ENCODE results near the gene AXIN1.

Gene AXIN1

GRCh38 chr16:286491-287297 is 65.8 kb downstream of the AXIN1 start:
- TF ChIP-seq, protein P1, sequence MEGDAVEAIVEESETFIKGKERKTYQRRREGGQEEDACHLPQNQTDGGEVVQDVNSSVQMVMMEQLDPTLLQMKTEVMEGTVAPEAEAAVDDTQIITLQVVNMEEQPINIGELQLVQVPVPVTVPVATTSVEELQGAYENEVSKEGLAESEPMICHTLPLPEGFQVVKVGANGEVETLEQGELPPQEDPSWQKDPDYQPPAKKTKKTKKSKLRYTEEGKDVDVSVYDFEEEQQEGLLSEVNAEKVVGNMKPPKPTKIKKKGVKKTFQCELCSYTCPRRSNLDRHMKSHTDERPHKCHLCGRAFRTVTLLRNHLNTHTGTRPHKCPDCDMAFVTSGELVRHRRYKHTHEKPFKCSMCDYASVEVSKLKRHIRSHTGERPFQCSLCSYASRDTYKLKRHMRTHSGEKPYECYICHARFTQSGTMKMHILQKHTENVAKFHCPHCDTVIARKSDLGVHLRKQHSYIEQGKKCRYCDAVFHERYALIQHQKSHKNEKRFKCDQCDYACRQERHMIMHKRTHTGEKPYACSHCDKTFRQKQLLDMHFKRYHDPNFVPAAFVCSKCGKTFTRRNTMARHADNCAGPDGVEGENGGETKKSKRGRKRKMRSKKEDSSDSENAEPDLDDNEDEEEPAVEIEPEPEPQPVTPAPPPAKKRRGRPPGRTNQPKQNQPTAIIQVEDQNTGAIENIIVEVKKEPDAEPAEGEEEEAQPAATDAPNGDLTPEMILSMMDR (conservative IDR thresholded peaks at IDR 0.05; ENCODE audit: control insufficient read depth, insufficient read depth, low read depth, low read length), result no peak
- H3K4me3 ChIP-seq (ENCODE audit: control insufficient read depth, low read depth, low read length), result no peak overlapping the region
- DNase-seq (ENCODE audit: low read depth), result no peak

GRCh38 chr16:285146-286055 is 67.1 kb downstream of the AXIN1 start:
- TF ChIP-seq, protein P1 (conservative IDR thresholded peaks at IDR 0.05; ENCODE audit: control insufficient read depth, insufficient read depth, low read depth, low read length), result no peak
- H3K4me3 ChIP-seq (ENCODE audit: control insufficient read depth, low read depth, low read length), result no peak overlapping the region
- no peak for DNase-seq (ENCODE audit: low read depth)

DNA sequence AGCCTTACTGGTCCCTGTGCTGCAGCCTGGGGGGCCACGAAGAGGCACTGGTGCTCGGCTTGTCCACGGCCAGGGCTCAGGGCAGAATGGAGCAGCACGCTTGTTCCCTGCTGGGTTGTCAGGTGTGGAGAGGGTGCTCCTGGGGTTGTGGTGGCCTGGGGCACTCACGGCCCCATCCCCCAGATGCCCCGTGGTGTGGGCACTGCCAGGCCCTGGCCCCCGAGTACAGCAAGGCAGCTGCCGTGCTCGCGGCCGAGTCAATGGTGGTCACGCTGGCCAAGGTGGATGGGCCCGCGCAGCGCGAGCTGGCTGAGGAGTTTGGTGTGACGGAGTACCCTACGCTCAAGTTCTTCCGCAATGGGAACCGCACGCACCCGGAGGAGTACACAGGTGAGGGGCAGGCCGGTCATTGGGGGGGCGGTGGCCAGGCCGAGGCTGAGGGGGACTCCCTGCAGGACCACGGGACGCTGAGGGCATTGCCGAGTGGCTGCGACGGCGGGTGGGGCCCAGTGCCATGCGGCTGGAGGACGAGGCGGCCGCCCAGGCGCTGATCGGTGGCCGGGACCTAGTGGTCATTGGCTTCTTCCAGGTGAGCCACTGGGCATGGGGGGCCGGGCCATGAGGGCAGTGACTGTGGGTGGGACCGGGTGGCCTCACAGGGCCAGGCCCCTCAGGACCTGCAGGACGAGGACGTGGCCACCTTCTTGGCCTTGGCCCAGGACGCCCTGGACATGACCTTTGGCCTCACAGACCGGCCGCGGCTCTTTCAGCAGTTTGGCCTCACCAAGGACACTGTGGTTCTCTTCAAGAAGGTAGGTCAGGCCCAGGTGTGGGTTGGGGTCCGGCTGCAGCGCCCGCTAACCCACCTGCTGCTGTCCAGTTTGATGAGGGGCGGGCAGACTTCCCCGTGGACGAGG is 68.1 kb downstream of the AXIN1 start:
- H3K4me3 ChIP-seq (ENCODE audit: control insufficient read depth, low read depth, low read length), result no peak overlapping the region
- TF ChIP-seq, protein P1 (conservative IDR thresholded peaks at IDR 0.05; ENCODE audit: control insufficient read depth, insufficient read depth, low read depth, low read length), result no peak
- DNase-seq (ENCODE audit: low read depth), result no peak

DNA sequence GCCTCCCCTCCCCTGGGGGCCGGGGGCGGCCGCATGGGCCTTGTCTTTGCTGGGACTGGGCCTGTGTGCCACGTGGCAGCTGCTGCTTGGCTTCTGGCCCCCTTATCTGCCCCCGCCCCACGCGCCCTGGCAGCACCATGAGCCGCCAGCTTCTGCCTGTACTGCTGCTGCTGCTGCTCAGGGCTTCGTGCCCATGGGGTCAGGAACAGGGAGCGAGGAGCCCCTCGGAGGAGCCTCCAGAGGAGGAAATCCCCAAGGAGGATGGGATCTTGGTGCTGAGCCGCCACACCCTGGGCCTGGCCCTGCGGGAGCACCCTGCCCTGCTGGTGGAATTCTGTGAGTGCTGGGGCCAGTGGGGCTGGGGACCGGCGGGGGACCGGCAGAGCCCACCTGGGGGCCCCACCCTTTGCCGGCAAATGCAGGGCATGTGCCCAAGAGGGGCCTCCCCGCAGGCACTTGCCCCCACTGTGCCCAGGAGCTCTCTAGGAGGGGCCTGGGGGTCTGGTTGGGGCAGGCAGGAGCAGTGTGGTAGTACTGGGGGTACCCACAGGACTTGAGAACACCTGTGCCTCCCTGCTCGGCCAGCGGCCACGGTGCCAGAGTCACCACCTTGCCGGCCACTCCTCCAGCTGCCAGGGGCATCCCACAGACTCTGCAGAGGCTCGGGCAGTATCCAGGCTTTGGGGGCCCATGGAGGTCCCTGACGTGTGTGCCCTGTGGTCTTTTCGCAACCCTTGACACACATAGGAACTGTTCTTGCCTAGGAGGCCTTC is 69.3 kb downstream of the AXIN1 start, which contains the start of gene PDIA2:
PDIA2 (plus strand) TSS at position 132 of the 773 bp plus-strand sequence; CDS start at position 138, 6 bp downstream.
- TF ChIP-seq, protein P1 (conservative IDR thresholded peaks at IDR 0.05; ENCODE audit: control insufficient read depth, insufficient read depth, low read depth, low read length), result no peak

DNA sequence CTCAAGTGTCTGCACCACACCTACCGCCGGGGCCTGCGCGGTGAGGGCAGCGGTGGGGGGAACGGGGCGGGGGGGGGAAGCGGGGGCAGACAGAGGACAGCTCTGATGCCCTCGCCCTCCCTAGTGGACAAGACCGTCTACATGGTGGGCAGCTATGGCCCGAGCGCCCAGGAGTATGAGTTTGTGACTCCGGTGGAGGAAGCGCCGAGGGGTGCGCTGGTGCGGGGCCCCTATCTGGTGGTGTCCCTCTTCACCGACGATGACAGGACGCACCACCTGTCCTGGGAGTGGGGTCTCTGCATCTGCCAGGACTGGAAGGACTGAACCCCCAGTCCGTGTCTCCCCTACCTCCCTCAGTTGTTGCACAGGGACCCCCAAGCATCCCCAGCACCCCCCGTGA is 70.0 kb downstream of the AXIN1 start:
- H3K4me3 ChIP-seq (ENCODE audit: control insufficient read depth, low read depth, low read length), result no peak overlapping the region
- no peak for DNase-seq (ENCODE audit: low read depth)
- TF ChIP-seq, protein P1 (conservative IDR thresholded peaks at IDR 0.05; ENCODE audit: control insufficient read depth, insufficient read depth, low read depth, low read length), result no peak

More for the DNA sequence above, 69.3 kb downstream of the AXIN1 start, which contains the start of gene PDIA2:
- no peak for DNase-seq (ENCODE audit: low read depth)
- no peak within 1 kb of the TSS for H3K4me3 ChIP-seq (ENCODE audit: control insufficient read depth, low read depth, low read length)

Measured in fibroblast of mammary gland (primary cell).